HCT116 (cell line): ENCODE measurements around the gene HSPA12B. TPM values are rescaled to one million over a fixed set of nuclear protein-coding genes. Genes with fewer than 3 reads are reported as not detected.

Experiments
- ATAC-seq: fragments of 200-7000 bp; cut with Tn5 transposase; 2 replicates; pipeline ENCODE4 v1.9.1; 2020; ENCODE audit warnings: mild to moderate bottlenecking, moderate library complexity
- BruUV-seq: library from RNA; stranded (reverse); fragments of 400-500 nt; replicated peaks from 2 replicates; lab custom pipeline; 2021; lab: Mats Ljungman, UMichigan
- CTCF ChIA-PET: fragments of 300-600 bp; sonication (Branson Sonifier 250); formaldehyde crosslinking; loops from one replicate; lab custom pipeline; 2021; ENCODE audit warnings: antibody characterized with exemption; lab: Charles Lee
- POLR2A ChIA-PET: fragments of 300-600, 350-600 bp; sonication (Branson Sonifier 250); formaldehyde crosslinking; loops from one replicate; lab custom pipeline; 2021; ENCODE audit warnings: antibody characterized with exemption; lab: Charles Lee
- RAD21 ChIA-PET, 2 experiments: fragments of 300-600 bp; sonication (Branson Sonifier 250); formaldehyde crosslinking; loops; one replicate each; lab custom pipeline; 2023; ENCODE audit warnings: low total read pairs in 2 of 2; ENCODE audit not compliant: uncharacterized antibody in 2 of 2, unreplicated experiment in 2 of 2, low non-redundant PET in 1 of 2; lab: Charles Lee
- DNase-seq: peaks from one replicate; pipeline ENCODE4 v3.0.0-alpha.2; 2010; ENCODE audit warnings: low read depth, low spot score
- H2AFZ ChIP-seq: fragments of 200-600 bp; shearing (Covaris generic), sonication (generic); 2 replicates; pipeline ENCODE4 v1.6.1; 2017; ENCODE audit warnings: low read depth, mixed run types, mixed read lengths, antibody characterized with exemption, low read length; ENCODE audit not compliant: poor library complexity, severe bottlenecking
- H3K27ac ChIP-seq: 2 replicates; pipeline ENCODE4 v1.5.1; 2012; ENCODE audit warnings: low read depth, low read length
- H3K27me3 ChIP-seq: fragments of 200-600 bp; sonication (generic); 2 replicates; pipeline ENCODE4 v1.6.1; 2016; ENCODE audit warnings: mixed run types, low read length, mixed read lengths; ENCODE audit not compliant: insufficient read depth
- H3K36me3 ChIP-seq, 2 experiments: fragments of 200-500 bp in 1 of 2; fragments of 200-600 bp in 1 of 2; sonication (Bioruptor generic) in 1 of 2; sonication (generic) in 1 of 2; 2 replicates each; pipeline versions ENCODE4 v1.5.1 to v1.6.1; 2014 to 2016; ENCODE audit warnings: low read length in 2 of 2, inconsistent platforms in 1 of 2, mixed read lengths in 1 of 2, mixed run types in 1 of 2; ENCODE audit not compliant: insufficient read depth in 2 of 2, control insufficient read depth in 1 of 2
- H3K4me1 ChIP-seq, 2 experiments: fragments of 200-600 bp in 1 of 2; sonication (generic) in 1 of 2; 2 replicates each; pipeline versions ENCODE4 v1.5.1 to v1.6.1; 2012 to 2017; ENCODE audit warnings: low read length in 2 of 2, inconsistent platforms in 1 of 2, mild to moderate bottlenecking in 1 of 2, mixed read lengths in 1 of 2, mixed run types in 1 of 2, moderate library complexity in 1 of 2; ENCODE audit not compliant: insufficient read depth in 2 of 2, control insufficient read depth in 1 of 2
- H3K4me2 ChIP-seq: fragments of 200-600 bp; sonication (generic); 2 replicates; pipeline ENCODE4 v1.6.1; 2017; ENCODE audit warnings: mixed run types, low read length, mixed read lengths
- H3K4me3 ChIP-seq, 2 experiments: fragments of 200-600 bp in 1 of 2; sonication (generic) in 1 of 2; replicated peaks in 1 of 2; 2 replicates each; pipeline ENCODE4 v1.5.1; 2011 to 2016; ENCODE audit warnings: low read length in 2 of 2, control low read depth in 1 of 2, low read depth in 1 of 2, mild to moderate bottlenecking in 1 of 2, mixed read lengths in 1 of 2, mixed run types in 1 of 2
- H3K79me2 ChIP-seq: fragments of 200-600 bp; sonication (generic); 2 replicates; pipeline ENCODE4 v1.6.1; 2017; ENCODE audit warnings: mild to moderate bottlenecking, mixed run types, low read length, moderate library complexity, mixed read lengths; ENCODE audit not compliant: insufficient read depth
- H3K9ac ChIP-seq: fragments of 200-600 bp; sonication (generic); 2 replicates; pipeline ENCODE4 v1.6.1; 2016; ENCODE audit warnings: low read length, mixed read lengths
- H3K9me2 ChIP-seq: fragments of 200-600 bp; sonication (generic), shearing (Covaris generic); 2 replicates; pipeline ENCODE4 v1.6.1; 2017; ENCODE audit warnings: mixed run types, mild to moderate bottlenecking, moderate library complexity; ENCODE audit not compliant: insufficient read depth
- H3K9me3 ChIP-seq, 2 experiments: fragments of 200-500 bp in 1 of 2; fragments of 200-600 bp in 1 of 2; sonication (Bioruptor generic) in 1 of 2; sonication (generic) in 1 of 2; 2 replicates each; pipeline ENCODE4 v1.6.1; 2014 to 2017; ENCODE audit warnings: low read length in 2 of 2, mixed read lengths in 2 of 2, inconsistent platforms in 1 of 2, low read depth in 1 of 2, mild to moderate bottlenecking in 1 of 2, mixed run types in 1 of 2, moderate library complexity in 1 of 2; ENCODE audit not compliant: control insufficient read depth in 1 of 2, insufficient read depth in 1 of 2
- H4K20me1 ChIP-seq: fragments of 200-600 bp; sonication (generic), shearing (Covaris generic); 2 replicates; pipeline ENCODE4 v1.6.1; 2017; ENCODE audit warnings: mixed run types, mild to moderate bottlenecking, moderate library complexity; ENCODE audit not compliant: insufficient read depth
- ATF3 ChIP-seq: IDR thresholded peaks from 2 replicates; pipeline ENCODE4 v1.6.1; 2012
- CEBPB ChIP-seq: IDR thresholded peaks from 2 replicates; pipeline ENCODE4 v1.6.1; 2012; ENCODE audit warnings: low read depth
- CTCF ChIP-seq, 3 experiments: fragments of 200-600 bp in 1 of 3; sonication (generic) in 1 of 3; IDR thresholded peaks in 2 of 3; conservative IDR thresholded peaks in 1 of 3; 2 replicates each; pipeline ENCODE4 v1.5.1; 2012 to 2017; ENCODE audit warnings: low read depth in 2 of 3, low read length in 2 of 3, antibody characterized with exemption in 1 of 3, borderline replicate concordance in 1 of 3, control low read depth in 1 of 3, mild to moderate bottlenecking in 1 of 3, mixed read lengths in 1 of 3, mixed run types in 1 of 3, moderate library complexity in 1 of 3; ENCODE audit not compliant: insufficient read depth in 1 of 3
- EGR1 ChIP-seq: IDR thresholded peaks from 2 replicates; pipeline ENCODE4 v1.6.1; 2012; ENCODE audit warnings: low read depth
- POLR2AphosphoS5 ChIP-seq: IDR thresholded peaks from 2 replicates; pipeline ENCODE4 v1.6.1; 2011; ENCODE audit warnings: mild to moderate bottlenecking, low read depth, low read length, moderate library complexity
- SRF ChIP-seq: IDR thresholded peaks from 2 replicates; pipeline ENCODE4 v1.6.1; 2012; ENCODE audit warnings: low read depth
- intact Hi-C: fragments of 100-400 bp; cut with micrococcal nuclease; formaldehyde crosslinking; loops from 2 replicates; pipeline ENCODE4 v1.10.0; 2022
- total RNA-seq: library from RNA; stranded (reverse); gene quantifications from one replicate; pipeline ENCODE4 v1.2.1, GENCODE V29; 2021; ENCODE audit not compliant: unreplicated experiment

Gene HSPA12B
- total RNA-seq, 1 experiment from 2014 or later: not detected

DNA sequence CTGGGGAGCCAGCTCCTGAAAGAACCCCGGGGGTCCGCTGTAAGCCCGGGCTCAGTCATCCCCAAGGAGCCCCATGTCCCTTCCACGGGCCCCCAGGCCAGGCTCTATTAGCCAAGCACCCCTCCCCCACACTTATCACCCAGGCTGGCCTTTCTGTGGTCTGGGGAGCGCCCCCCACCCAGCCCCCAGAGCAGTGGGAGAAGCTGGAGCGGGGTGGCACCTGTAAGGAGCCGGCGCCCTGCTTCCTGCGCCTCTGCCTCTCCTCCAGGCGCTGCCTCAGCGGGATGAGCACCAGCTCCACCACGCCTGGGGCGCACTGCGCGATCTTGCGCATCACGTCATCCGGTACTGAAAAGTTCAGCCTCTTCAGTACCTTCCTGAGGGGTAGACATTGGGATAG is 46.5 kb downstream of the HSPA12B start:
- Histone ChIP-seq H3K9ac (no peak overlapping the region), H3K79me2 (peaks cover 5% of the 10 kb centered on the region; the same call in 1 of the 2 replicates), H3K36me3 (no peaks in the 10 kb centered on the region), H3K4me1 (peaks cover 0 to 7% of the 10 kb centered on the region in 2 experiments; a peak in 3 of 4 replicates), H3K9me2 (no peaks in the 10 kb centered on the region), H2AFZ (no peak overlapping the region), H3K4me2 (no peak overlapping the region)
- intact Hi-C loops: no loop called here
- ATAC-seq: no peak
- DNase-seq: no peak
- RAD21 ChIA-PET: no interaction called here
- BruUV-seq: no TSS peak
- TF ChIP-seq EGR1: no peak
- TF ChIP-seq POLR2AphosphoS5: no peak
- no peak for TF ChIP-seq CEBPB
- TF ChIP-seq SRF: no peak
- TF ChIP-seq ATF3: no peak
- no peak for TF ChIP-seq CTCF (IDR thresholded peaks at IDR 0.05 in 2 of 3, conservative IDR thresholded peaks at IDR 0.05 in 1 of 3; ENCODE audit: borderline replicate concordance in 1 of 3, insufficient read depth in 1 of 3, low read depth in 2 of 3, low read length in 2 of 3)
- TF ChIP-seq, all 23 proteins: peak for 0
- Histone ChIP-seq H4K20me1 (no peaks in the 10 kb centered on the region), H3K4me3 (no peak overlapping the region), H3K27ac (no peak overlapping the region), H3K27me3 (no peaks in the 10 kb centered on the region), H3K9me3 (peaks cover 0 to 4% of the 10 kb centered on the region in 2 experiments; a peak in 1 of 4 replicates)
- CTCF ChIA-PET: no interaction called here
- POLR2A ChIA-PET: no interaction called here
